NOMO-1 treated with DMSO at 0.1 percent for 48 hours (cell line): ENCODE measurements around the gene BRD7.

ENCODE experiments used
- DNase-seq: peaks from one replicate; lab custom pipeline; 2025; ENCODE audit not compliant: unreplicated experiment; lab: John Stamatoyannopoulos, UW

BRD7 gene

GRCh38 chr16:50274326-50275097 is 94.3 kb downstream of the BRD7 start:
- DNase-seq = peak; percentile 73

DNA sequence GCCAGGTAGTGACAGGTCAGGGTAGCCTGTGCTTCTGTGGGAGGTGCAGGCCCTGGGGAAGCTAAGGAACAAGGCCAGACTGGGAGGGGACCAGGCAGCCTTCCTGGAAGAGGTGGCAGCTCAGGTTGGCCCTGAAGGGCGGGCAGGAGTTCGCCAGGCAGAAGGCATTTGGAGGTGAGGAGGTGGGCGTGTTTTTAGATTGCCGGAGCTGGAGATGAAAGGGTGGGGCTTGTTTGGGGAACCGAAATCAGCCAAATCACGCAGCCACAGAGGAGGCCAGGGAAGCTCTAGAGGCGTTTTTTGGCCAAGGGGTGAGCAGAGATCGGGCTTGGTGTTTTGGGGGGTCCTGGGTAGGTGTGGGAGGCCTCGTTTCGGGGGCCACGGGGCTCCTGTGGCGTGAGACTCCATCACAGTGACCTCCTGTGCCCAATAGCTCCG is 94.9 kb downstream of the BRD7 start:
- DNase-seq = peak; percentile 93

DNA sequence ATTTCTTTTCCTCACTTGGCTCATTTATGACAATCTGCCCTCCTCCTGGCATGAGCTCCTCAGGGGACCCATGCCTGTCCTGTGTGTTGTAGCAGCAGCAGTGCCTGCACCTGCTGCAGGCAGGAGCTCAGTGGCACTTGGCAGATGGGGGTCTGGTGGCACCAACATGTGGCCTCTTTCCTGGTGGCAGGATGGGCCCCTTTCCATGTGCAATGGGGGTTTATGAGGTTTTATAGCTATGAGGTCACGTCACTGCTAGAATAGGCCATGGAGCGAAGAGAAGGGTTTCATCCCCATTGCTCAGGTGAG is 95.5 kb downstream of the BRD7 start:
- DNase-seq = no peak

GRCh38 chr16:50272687-50273381 is 96.0 kb downstream of the BRD7 start:
- DNase-seq = no peak

DNA sequence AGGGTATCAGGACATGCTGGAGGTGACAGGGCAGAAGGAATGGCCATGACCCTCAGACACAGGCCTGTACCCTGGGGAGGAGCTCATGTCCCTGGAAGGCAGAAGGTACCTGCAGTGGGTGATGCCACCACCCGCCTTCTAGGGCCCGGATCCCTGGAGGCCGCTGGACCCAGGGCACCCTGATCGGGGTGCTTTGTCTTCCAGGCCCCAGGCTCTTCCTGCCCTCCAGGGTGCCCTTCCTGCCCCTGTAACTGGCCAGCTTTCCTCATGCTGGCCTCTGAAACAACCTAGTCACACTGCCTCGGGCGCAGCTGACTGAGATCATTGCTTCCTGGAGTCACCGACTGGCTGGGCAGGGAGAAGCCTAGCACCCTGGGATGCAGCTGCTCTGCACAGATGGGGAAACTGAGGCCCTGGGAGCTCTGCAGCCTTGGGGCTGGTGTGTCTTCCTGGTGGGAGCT is 96.6 kb downstream of the BRD7 start:
- DNase-seq = no peak

- no peak for DNase-seq
These were observed 97.4 kb downstream of the BRD7 start for GRCh38 chr16:50271148-50272041.

DNA sequence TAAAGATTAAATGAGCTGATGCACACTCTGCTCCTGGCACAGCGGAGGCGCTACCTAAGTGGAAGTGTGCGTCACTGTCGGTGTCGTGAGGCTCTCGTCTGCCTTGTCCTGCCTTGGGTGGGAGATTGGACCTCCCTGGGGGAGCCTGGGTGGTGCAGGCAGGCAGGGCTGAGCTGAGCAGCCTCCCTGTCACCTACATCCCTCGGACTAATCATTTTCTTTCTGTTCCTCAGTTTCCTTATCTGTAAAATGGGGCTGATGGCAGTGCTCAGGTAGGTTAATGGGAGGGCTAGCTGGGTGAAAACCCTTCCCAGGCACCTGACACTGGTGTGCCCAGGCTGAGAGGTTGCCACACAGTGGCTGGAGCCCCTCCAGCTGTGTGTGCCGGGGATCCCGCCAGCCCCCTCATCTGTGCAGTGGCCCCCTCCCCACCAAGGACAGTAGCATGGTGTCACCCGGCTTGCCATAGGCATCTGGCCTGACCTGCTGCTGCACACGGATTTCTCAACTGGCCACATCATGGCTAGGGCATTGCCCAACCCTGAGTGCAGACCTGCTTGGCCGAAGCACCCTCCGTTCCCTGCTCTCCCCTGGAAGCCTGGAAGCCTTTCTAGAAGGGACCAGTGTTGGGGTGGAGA is 98.2 kb downstream of the BRD7 start:
- peak; percentile 18 for DNase-seq

- DNase-seq = no peak
These were observed 98.8 kb downstream of the BRD7 start for GRCh38 chr16:50269769-50270509.

- DNase-seq = no peak
These were observed 99.6 kb downstream of the BRD7 start for GRCh38 chr16:50269061-50269705.

GRCh38 chr16:50268352-50268751 is 100.4 kb downstream of the BRD7 start:
- no peak for DNase-seq

DNA sequence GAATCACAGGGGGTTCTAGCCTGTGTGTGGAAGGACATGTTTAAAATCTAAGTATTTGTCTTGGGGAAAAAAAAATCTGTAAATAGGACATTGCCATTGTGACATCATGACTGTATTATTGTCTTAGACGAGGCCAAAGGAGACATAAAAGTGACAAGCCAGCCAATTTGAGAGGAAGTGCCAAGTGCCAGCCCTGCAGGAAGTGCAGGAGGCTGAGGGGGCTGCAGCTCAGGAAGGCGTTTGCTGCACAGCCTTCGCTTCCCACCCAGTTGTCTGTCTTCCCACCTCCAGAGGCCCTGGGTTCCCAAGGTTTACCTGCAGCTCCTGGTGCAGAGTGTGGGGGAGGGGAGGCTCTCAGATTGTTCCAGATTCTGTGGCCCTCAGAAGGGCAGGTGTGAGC is 101.1 kb downstream of the BRD7 start:
- DNase-seq = peak; percentile 64

GRCh38 chr16:50267151-50267631 is 101.6 kb downstream of the BRD7 start:
- DNase-seq = no peak

DNA sequence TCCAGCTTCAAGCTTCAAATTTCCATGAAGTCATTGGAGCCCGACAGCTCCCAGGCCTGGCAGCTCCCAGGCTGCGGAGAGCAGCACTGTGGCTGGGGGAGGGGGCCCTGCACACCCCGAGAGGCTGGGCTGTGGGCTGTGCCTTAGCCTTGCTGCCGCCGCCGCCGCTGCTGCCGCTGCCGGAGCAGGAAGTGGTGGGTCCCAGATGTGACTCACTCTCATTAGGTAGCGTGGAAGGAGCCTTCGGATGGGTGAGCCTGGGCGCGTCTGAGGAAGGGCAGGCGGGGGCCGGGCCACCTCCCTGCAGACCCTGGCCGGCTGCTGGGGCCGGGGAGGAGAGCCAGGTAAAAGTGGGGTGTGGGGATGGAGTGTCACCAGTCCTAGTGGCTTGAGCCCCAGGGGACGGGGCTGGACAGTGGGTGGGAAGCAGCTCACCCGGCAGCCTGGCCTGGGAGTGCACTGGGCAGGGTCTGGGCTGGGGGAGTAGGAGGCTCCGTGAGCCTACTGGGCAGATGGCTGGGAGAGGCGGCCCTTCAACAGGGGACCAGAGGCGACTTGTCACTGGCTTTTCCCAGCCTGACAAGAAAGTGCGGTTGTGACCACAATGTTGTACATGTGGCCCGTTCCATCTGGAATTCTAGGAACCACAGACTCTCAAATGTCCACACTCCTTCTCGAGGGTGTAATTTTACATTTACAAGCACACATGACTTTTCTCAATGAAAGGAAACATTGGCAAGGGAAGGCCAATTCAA is 102.3 kb downstream of the BRD7 start, which contains the start of gene ADCY7:
ADCY7 (plus strand) TSS at position 215 of the 755 bp plus-strand sequence. CDS start 21,629 bp downstream, outside the sequence.
- peak; percentile 80 for DNase-seq
